ENCODE results near the gene ANKRD28. TPM values are rescaled to one million over a fixed set of nuclear protein-coding genes. Genes with fewer than 3 reads are reported as not detected.

Gene ANKRD28
- total and polyA plus RNA-seq, 2 of the 4 experiments (the other 2 are of a cell fraction) = 52.6 to 211 TPM

DNA sequence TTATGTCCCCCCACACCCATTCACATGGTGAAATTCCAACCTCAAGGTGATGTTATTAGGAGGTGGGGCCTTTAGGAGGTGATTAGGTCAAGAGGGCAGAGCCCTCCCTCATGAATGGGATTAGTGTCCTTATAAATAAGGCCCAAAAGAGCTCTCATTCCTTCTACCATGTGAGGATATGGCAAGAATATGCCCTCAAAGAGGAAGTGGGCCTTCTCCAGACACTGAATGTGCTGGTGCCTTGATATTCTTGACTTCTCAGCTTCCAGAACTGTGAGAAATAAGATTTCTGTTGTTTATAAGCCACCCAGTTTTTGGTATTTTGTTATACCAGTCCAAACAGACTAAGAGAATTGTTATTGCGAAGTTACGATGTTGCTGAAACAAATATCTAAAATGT, 94.4 kb downstream of the ANKRD28 start:
- Histone ChIP-seq H2BK15ac (ENCODE audit: low read depth, low read length) (no peak overlapping the region), H3K79me1 (ENCODE audit: low read depth in 1 of 2, low read length in 2 of 2) (peaks cover 17 to 21% of the 10 kb centered on the region in 2 experiments), H3K4me2 (ENCODE audit: low read depth, low read length) (no peak overlapping the region), H3K9me1 (ENCODE audit: insufficient read depth, low read length) (peaks cover 2% of the 10 kb centered on the region; the same call in 1 of the 2 replicates), H2AK5ac (ENCODE audit: low read depth, low read length) (no peak overlapping the region), H3K56ac (ENCODE audit: extremely low read depth, insufficient read depth, low read length) (no peak overlapping the region), H3K9me3 (ENCODE audit: control insufficient read depth, insufficient read depth, low read length) (no peaks in the 10 kb centered on the region), H3K14ac (replicated peaks; ENCODE audit: low read depth, low read length) (no peak overlapping the region), H3K4me1 (ENCODE audit: control insufficient read depth, insufficient read depth, low read length) (no peaks in the 10 kb centered on the region), H2AFZ (replicated peaks; ENCODE audit: low read length, poor library complexity) (no peak overlapping the region), H3K27me3 (ENCODE audit: control insufficient read depth, insufficient read depth, low read length) (no peaks in the 10 kb centered on the region), H4K8ac (ENCODE audit: low read depth in 2 of 2, low read length in 2 of 2) (no peak overlapping the region), H3K4me3 (ENCODE audit: insufficient read depth, low read depth, low read length) (no peak overlapping the region), H3K18ac (ENCODE audit: low read depth, low read length) (no peak overlapping the region), H3K23ac (ENCODE audit: low read depth, low read length) (no peak overlapping the region), H3K4ac (ENCODE audit: low read depth, low read length) (no peak overlapping the region), H2AK9ac (replicated peaks; ENCODE audit: low read depth, low read length, poor library complexity) (no peak overlapping the region), H4K20me1 (ENCODE audit: insufficient read depth, low read length) (no peaks in the 10 kb centered on the region), H4K91ac (ENCODE audit: insufficient read depth, low read depth, low read length) (no peak overlapping the region), H3K9ac (ENCODE audit: low read depth, low read length) (no peak overlapping the region), H3K36me3 (ENCODE audit: control insufficient read depth, insufficient read depth, low read length) (peaks cover 24% of the 10 kb centered on the region), H2BK20ac (ENCODE audit: low read depth, low read length) (no peak overlapping the region), H3K27ac (ENCODE audit: insufficient read depth, low read length) (no peak overlapping the region), H4K5ac (ENCODE audit: low read depth, low read length) (no peak overlapping the region), H2BK5ac (ENCODE audit: low read depth, low read length, poor library complexity, severe bottlenecking) (no peak overlapping the region), H2BK120ac (ENCODE audit: low read depth, low read length) (no peak overlapping the region)
- TF ChIP-seq, protein P1, sequence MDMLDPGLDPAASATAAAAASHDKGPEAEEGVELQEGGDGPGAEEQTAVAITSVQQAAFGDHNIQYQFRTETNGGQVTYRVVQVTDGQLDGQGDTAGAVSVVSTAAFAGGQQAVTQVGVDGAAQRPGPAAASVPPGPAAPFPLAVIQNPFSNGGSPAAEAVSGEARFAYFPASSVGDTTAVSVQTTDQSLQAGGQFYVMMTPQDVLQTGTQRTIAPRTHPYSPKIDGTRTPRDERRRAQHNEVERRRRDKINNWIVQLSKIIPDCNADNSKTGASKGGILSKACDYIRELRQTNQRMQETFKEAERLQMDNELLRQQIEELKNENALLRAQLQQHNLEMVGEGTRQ (IDR thresholded peaks at IDR 0.05; ENCODE audit: low read depth, low read length) = no peak
- TF ChIP-seq MAZ (IDR thresholded peaks at IDR 0.05; ENCODE audit: borderline replicate concordance, low read depth, low read length) = no peak
- TF ChIP-seq RFX5 (IDR thresholded peaks at IDR 0.05; ENCODE audit: low read depth, low read length) = no peak
- TF ChIP-seq, protein P2, sequence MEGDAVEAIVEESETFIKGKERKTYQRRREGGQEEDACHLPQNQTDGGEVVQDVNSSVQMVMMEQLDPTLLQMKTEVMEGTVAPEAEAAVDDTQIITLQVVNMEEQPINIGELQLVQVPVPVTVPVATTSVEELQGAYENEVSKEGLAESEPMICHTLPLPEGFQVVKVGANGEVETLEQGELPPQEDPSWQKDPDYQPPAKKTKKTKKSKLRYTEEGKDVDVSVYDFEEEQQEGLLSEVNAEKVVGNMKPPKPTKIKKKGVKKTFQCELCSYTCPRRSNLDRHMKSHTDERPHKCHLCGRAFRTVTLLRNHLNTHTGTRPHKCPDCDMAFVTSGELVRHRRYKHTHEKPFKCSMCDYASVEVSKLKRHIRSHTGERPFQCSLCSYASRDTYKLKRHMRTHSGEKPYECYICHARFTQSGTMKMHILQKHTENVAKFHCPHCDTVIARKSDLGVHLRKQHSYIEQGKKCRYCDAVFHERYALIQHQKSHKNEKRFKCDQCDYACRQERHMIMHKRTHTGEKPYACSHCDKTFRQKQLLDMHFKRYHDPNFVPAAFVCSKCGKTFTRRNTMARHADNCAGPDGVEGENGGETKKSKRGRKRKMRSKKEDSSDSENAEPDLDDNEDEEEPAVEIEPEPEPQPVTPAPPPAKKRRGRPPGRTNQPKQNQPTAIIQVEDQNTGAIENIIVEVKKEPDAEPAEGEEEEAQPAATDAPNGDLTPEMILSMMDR (conservative IDR thresholded peaks at IDR 0.05; ENCODE audit: low read depth, low read length) = no peak
- in situ Hi-C loops (cut with MboI; ENCODE audit: low sequenced_read_pairs) = no loop called here
- no CpG with 5 or more reads among the region's 2 CpGs for WGBS, 2 experiments (ENCODE audit: extremely low coverage in 2 of 2, insufficient read length in 1 of 2)
- dilution Hi-C loops (cut with HindIII; ENCODE audit: low sequenced_read_pairs, unreplicated experiment) = no loop called here
- ChIA-PET CTCF (no interaction called here), POLR2A (ENCODE audit: unreplicated experiment) (no interaction called here)
- DNase-seq = no peak
- no peak for ATAC-seq (ENCODE audit: low read depth)
- no TSS peak for BruUV-seq (replicated peaks)
- intact Hi-C loops (cut with micrococcal nuclease) = no loop called here

Measured in IMR-90 (cell line).